NCI-H128 (cell line): ENCODE measurements around the gene CFLAR.

Source experiments
- DNase-seq: peaks from one replicate; lab custom pipeline; 2025; ENCODE audit not compliant: unreplicated experiment; lab: John Stamatoyannopoulos, UW

CFLAR gene

GRCh38 chr2:201205515-201205849 lies 89.5 kb downstream of the CFLAR start:
- DNase-seq: no peak

- DNase-seq: no peak
These were observed 92.7 kb downstream of the CFLAR start for GRCh38 chr2:201208563-201209252.

GRCh38 chr2:201215963-201216362 lies 100.0 kb downstream of the CFLAR start:
- no peak for DNase-seq

- DNase-seq: no peak
These were observed 101.0 kb downstream of the CFLAR start for GRCh38 chr2:201216918-201217317.

GRCh38 chr2:201218780-201219179 lies 102.8 kb downstream of the CFLAR start:
- no peak for DNase-seq

- DNase-seq: no peak
These were observed 103.5 kb downstream of the CFLAR start for GRCh38 chr2:201219328-201220096.

- DNase-seq: no peak
These were observed 104.2 kb downstream of the CFLAR start for GRCh38 chr2:201220102-201220570.

- no peak for DNase-seq
These were observed 107.4 kb downstream of the CFLAR start for GRCh38 chr2:201223089-201224073.
